A549 (cell line): ENCODE measurements around the gene EIF4B. TPM values are rescaled to one million over a fixed set of nuclear protein-coding genes. Genes with fewer than 3 reads are reported as not detected.
A peak's percentile ranks its signal among the peaks of the same experiment; 100 is the strongest.
"Not testable (repeated sequence)": the region's sequence is repeated elsewhere in the genome, so short reads cannot be mapped to it uniquely, and the experiment has no call there.

Source experiments
- ATAC-seq, 2 experiments: fragments of 200-7000 bp in 1 of 2; fragments of >200 bp in 1 of 2; cut with Nextera tagmentation in 1 of 2; cut with Tn5 transposase in 1 of 2; 3 replicates each; pipeline versions ENCODE4 v1.8.0 to v1.9.1; 2018 to 2020; ENCODE audit warnings: mild to moderate bottlenecking in 1 of 2, moderate library complexity in 1 of 2
- CTCF ChIA-PET: fragments of 300-600 bp; sonication (Branson Sonifier 250); formaldehyde crosslinking; extraction: SDS; loops from one replicate; lab custom pipeline; 2021; ENCODE audit warnings: antibody characterized with exemption, inconsistent platforms; lab: Yijun Ruan, JAX
- POLR2A ChIA-PET: fragments of 350-600 bp; formaldehyde crosslinking; extraction: SDS; loops from one replicate; lab custom pipeline; 2021; ENCODE audit warnings: antibody characterized with exemption, inconsistent platforms; lab: Yijun Ruan, JAX
- DNase-seq, 2 experiments: peaks; one replicate each; pipeline versions ENCODE4 v3.0.0 to v3.0.0-alpha.2; 2011 to 2016; ENCODE audit warnings: low read depth in 1 of 2, low spot score in 1 of 2
- FAIRE-seq: peaks from 2 replicates; lab custom pipeline; 2011; peaks lifted over from hg19 to GRCh38; lab: Jason Lieb, UNC
- H3K27ac ChIP-seq, 2 experiments: fragments of >200 bp; sonication (Bioruptor Twin); formaldehyde crosslinking; 3 replicates each; pipeline ENCODE4 v1.5.1; 2016 to 2017
- H3K4me1 ChIP-seq: fragments of >200 bp; sonication (Bioruptor Twin); formaldehyde crosslinking; 3 replicates; pipeline ENCODE4 v1.6.1; 2016
- H3K4me2 ChIP-seq: fragments of >200 bp; sonication (Bioruptor Twin); formaldehyde crosslinking; 3 replicates; pipeline ENCODE4 v1.6.1; 2016
- H3K4me3 ChIP-seq: fragments of >200 bp; sonication (Bioruptor Twin); formaldehyde crosslinking; 3 replicates; pipeline ENCODE4 v1.5.1; 2016
- H3K9me3 ChIP-seq: fragments of >200 bp; sonication (Bioruptor Twin); formaldehyde crosslinking; 3 replicates; pipeline ENCODE4 v1.6.1; 2016
- BCL3 ChIP-seq: fragments of >200 bp; sonication (Bioruptor Twin); formaldehyde crosslinking; IDR thresholded peaks from 3 replicates; pipeline ENCODE4 v1.6.1; 2016
- BHLHE40 ChIP-seq: IDR thresholded peaks from 2 replicates; pipeline ENCODE4 v1.6.1; 2012; ENCODE audit warnings: low read depth, low read length, inconsistent platforms
- EHMT2 ChIP-seq: fragments of 200-600 bp; sonication (generic); IDR thresholded peaks from 2 replicates; pipeline ENCODE4 v1.6.1; 2016; ENCODE audit warnings: antibody characterized with exemption, low read depth, mild to moderate bottlenecking, moderate library complexity
- ELK1 ChIP-seq: fragments of 150-350 bp; IDR thresholded peaks from 2 replicates; pipeline ENCODE4 v1.6.1; 2014; ENCODE audit warnings: low read depth, mild to moderate bottlenecking, low read length
- FOSL2 ChIP-seq, 2 experiments: fragments of 450-650 bp in 1 of 2; fragments of >200 bp in 1 of 2; sonication (Bioruptor Twin) in 1 of 2; formaldehyde crosslinking; IDR thresholded peaks; 2 replicates each; pipeline versions ENCODE4 v1.5.0 to v1.6.1; 2016 to 2020; ENCODE audit warnings: mild to moderate bottlenecking in 1 of 2, moderate library complexity in 1 of 2
- FOXS1 ChIP-seq: fragments of 250-450 bp; sonication (Bioruptor Pico); IDR thresholded peaks from 2 replicates; pipeline ENCODE4 v1.5.0; 2020; ENCODE audit warnings: mild to moderate bottlenecking, moderate library complexity
- HEYL ChIP-seq: fragments of 250-450 bp; sonication (Bioruptor Pico); IDR thresholded peaks from 2 replicates; pipeline ENCODE4 v1.8.0; 2021; ENCODE audit warnings: mild to moderate bottlenecking, moderate library complexity
- HOXA7 ChIP-seq: fragments of 250-450 bp; sonication (Bioruptor Pico); IDR thresholded peaks from 2 replicates; pipeline ENCODE4 v1.5.0; 2020; ENCODE audit warnings: mild to moderate bottlenecking, moderate library complexity
- JUN ChIP-seq, 2 experiments: fragments of >200 bp; sonication (Bioruptor Twin); formaldehyde crosslinking; IDR thresholded peaks; 2 replicates in 1 of 2; 3 replicates in 1 of 2; pipeline ENCODE4 v1.6.1; 2016 to 2017
- NPAS2 ChIP-seq: fragments of 250-450 bp; sonication (Bioruptor Pico); IDR thresholded peaks from 2 replicates; pipeline ENCODE4 v1.8.0; 2022; ENCODE audit warnings: mild to moderate bottlenecking, moderate library complexity, borderline replicate concordance
- NR3C1 ChIP-seq: fragments of >200 bp; sonication (Bioruptor Twin); formaldehyde crosslinking; IDR thresholded peaks from 3 replicates; pipeline ENCODE4 v1.6.1; 2017
- PBX3 ChIP-seq: IDR thresholded peaks from 2 replicates; pipeline ENCODE4 v1.6.1; 2012
- PHF8 ChIP-seq: fragments of 200-600 bp; sonication (generic); IDR thresholded peaks from 2 replicates; pipeline ENCODE4 v1.6.1; 2016; ENCODE audit warnings: low read depth, mild to moderate bottlenecking, antibody characterized with exemption, moderate library complexity, borderline replicate concordance
- POLR2A ChIP-seq: IDR thresholded peaks from 2 replicates; pipeline ENCODE4 v1.6.1; 2012; ENCODE audit warnings: mild to moderate bottlenecking, low read length
- RFX5 ChIP-seq: fragments of 450-650 bp; IDR thresholded peaks from 2 replicates; pipeline ENCODE4 v1.7.1; 2014; ENCODE audit warnings: antibody characterized with exemption, mild to moderate bottlenecking, moderate library complexity
- SMC3 ChIP-seq: fragments of >200 bp; sonication (Bioruptor Twin); formaldehyde crosslinking; IDR thresholded peaks from 3 replicates; pipeline ENCODE4 v1.6.1; 2018; ENCODE audit warnings: inconsistent platforms
- SREBF2 ChIP-seq: fragments of 450-650 bp; IDR thresholded peaks from 2 replicates; pipeline ENCODE4 v1.6.1; 2014; ENCODE audit warnings: mild to moderate bottlenecking, moderate library complexity
- ZNF302 ChIP-seq: fragments of 250-450 bp; sonication (Bioruptor Pico); IDR thresholded peaks from 2 replicates; pipeline ENCODE4 v1.9.0; 2021; ENCODE audit warnings: inconsistent platforms, mild to moderate bottlenecking, moderate library complexity
- WGBS: methylation state at CpG from one replicate; pipeline ENCODE4 v1.1.6; 2017; ENCODE audit errors: missing lambda C conversion rate; 5-methylcytosine and 5-hydroxymethylcytosine counted together
- polyA plus RNA-seq, 4 experiments: library from polyadenylated mRNA; depleted of rRNA in 3 of 4; stranded (reverse); fragments of >200 nt; fragmentation: RNase III in 1 of 4; extraction: RNeasy Plus Mini Kit Qiagen cat#74134 plus additional on column Dnase treatment in 1 of 4; gene quantifications; 2 replicates in 3 of 4; 3 replicates in 1 of 4; pipeline ENCODE4 v1.2.3, GENCODE V29; 2011 to 2017

Gene EIF4B
- polyA plus RNA-seq, 2 of the 4 experiments (the other 2 are of a cell fraction): 377 to 650 TPM

- TF ChIP-seq NPAS2 (CRISPR knock-in tag): no peak
- no peak for TF ChIP-seq FOXS1 (CRISPR knock-in tag)
- TF ChIP-seq FOSL2 (IDR thresholded peaks at IDR 0.05): no peak
- no peak for TF ChIP-seq FOSL2 (CRISPR knock-in tag; IDR thresholded peaks at IDR 0.05)
- TF ChIP-seq JUN (IDR thresholded peaks at IDR 0.05): no peak
- TF ChIP-seq HOXA7 (CRISPR knock-in tag): no peak
- TF ChIP-seq HEYL (CRISPR knock-in tag): no peak
- TF ChIP-seq PBX3: no peak
- TF ChIP-seq SMC3: no peak
- TF ChIP-seq RFX5: no peak
- no peak for TF ChIP-seq SREBF2
- TF ChIP-seq, all 56 proteins: peak for 0
- CTCF ChIA-PET: interaction anchor here (1.5 to 4.0 kb wide), 5 partner anchors 14 to 122 kb away, joined by 3 to 32 read pairs (median 5); partner anchors contain the start of gene KRT8
- H3K4me3 ChIP-seq: peak overlapping the region; percentile 88
- peak overlapping the region; percentile 80 for H3K4me2 ChIP-seq
- POLR2A ChIA-PET: interaction anchor here (0.6 to 3.5 kb wide), 12 partner anchors 10 to 982 kb away, joined by 3 to 44 read pairs (median 6); partner anchors contain the start of genes KRT8 and TNS2
- H3K4me1 ChIP-seq: peaks cover 51% of the 10 kb centered on the region
- WGBS: 3% methylated on average over 4 of the region's 4 CpGs
- FAIRE-seq: no peak
- no peak for ATAC-seq
- peak overlapping the region; percentile 95 to 99 for H3K27ac ChIP-seq
- H3K9me3 ChIP-seq: no peaks in the 10 kb centered on the region
- no peak for DNase-seq
Measured at GRCh38 chr12:53007343-53007742, 1.1 kb downstream of the EIF4B start.

- Histone ChIP-seq H3K4me1 (peaks cover 54% of the 10 kb centered on the region), H3K27ac (peak overlapping the region; percentile 95 to 99; a peak in 4 of 6 replicates), H3K4me2 (peak overlapping the region; percentile 80), H3K4me3 (peak overlapping the region; percentile 88)
- H3K9me3 ChIP-seq, ATAC-seq, DNase-seq, POLR2A ChIA-PET, FAIRE-seq: not testable (repeated sequence)
- CTCF ChIA-PET: interaction anchor here (1.5 to 4.0 kb wide), 4 partner anchors 23 to 124 kb away, joined by 3 to 18 read pairs (median 4); partner anchors contain the start of gene KRT8
- 60% methylated on average over 15 of the region's 15 CpGs for WGBS
- TF ChIP-seq JUN (IDR thresholded peaks at IDR 0.05): peak in 1 of 2 experiments; percentile 10; a peak in 1 of 5 replicates
Measured at GRCh38 chr12:53008760-53009159, 2.5 kb downstream of the EIF4B start.

GRCh38 chr12:53010955-53011354, 4.7 kb downstream of the EIF4B start:
- Histone ChIP-seq H3K4me2 (peak overlapping the region; percentile 80; the same call in 1 of the 3 replicates), H3K27ac (no peak overlapping the region), H3K4me3 (no peak overlapping the region), H3K9me3 (no peaks in the 10 kb centered on the region)
- ChIA-PET POLR2A (no interaction called here), CTCF (interaction anchor here (0.6 to 2.5 kb wide), 5 partner anchors 31 to 662 kb away, joined by 3 to 10 read pairs (median 3); no protein-coding TSS in a partner anchor)
- FAIRE-seq: no peak
- no peak for ATAC-seq
- no peak for DNase-seq
- TF ChIP-seq POLR2A (no peak), ELK1 (no peak), NR3C1 (no peak), ZNF302 (CRISPR knock-in tag) (no peak)
- TF ChIP-seq, all 56 proteins: peak for 0
- 90% methylated on average over 2 of the region's 2 CpGs for WGBS
- peaks cover 40% of the 10 kb centered on the region; the same call in 2 of the 3 replicates for H3K4me1 ChIP-seq

GRCh38 chr12:53011889-53012288, 5.6 kb downstream of the EIF4B start:
- 93% methylated on average over 3 of the region's 3 CpGs for WGBS
- H3K9me3 ChIP-seq: no peaks in the 10 kb centered on the region
- TF ChIP-seq HOXA7 (CRISPR knock-in tag) (no peak), PHF8 (no peak), SREBF2 (no peak), POLR2A (no peak), BCL3 (no peak), EHMT2 (no peak), BHLHE40 (no peak)
- H3K4me2 ChIP-seq: peak overlapping the region; percentile 9; the same call in 1 of the 3 replicates
- H3K4me1 ChIP-seq: peaks cover 40% of the 10 kb centered on the region; the same call in 2 of the 3 replicates
- ATAC-seq (no peak), DNase-seq (no peak), FAIRE-seq (no peak)
- ChIA-PET POLR2A (no interaction called here), CTCF (interaction anchor here (0.5 to 2.5 kb wide), 5 partner anchors 18 to 684 kb away, joined by 3 to 10 read pairs (median 3); no protein-coding TSS in a partner anchor)
- H3K4me3 ChIP-seq: no peak overlapping the region
- H3K27ac ChIP-seq: no peak overlapping the region
